Fibroblast of skin of left quadriceps (primary cell): Measurements from ENCODE around the gene UACA.
"Not testable (repeated sequence)": the region's sequence is repeated elsewhere in the genome, so short reads cannot be mapped to it uniquely, and the experiment has no call there.

Source experiments
- DNase-seq, 2 experiments: peaks; one replicate each; pipeline ENCODE4 v3.0.0-alpha.2; 2013; ENCODE audit warnings: low read depth in 2 of 2

UACA gene, protein sequence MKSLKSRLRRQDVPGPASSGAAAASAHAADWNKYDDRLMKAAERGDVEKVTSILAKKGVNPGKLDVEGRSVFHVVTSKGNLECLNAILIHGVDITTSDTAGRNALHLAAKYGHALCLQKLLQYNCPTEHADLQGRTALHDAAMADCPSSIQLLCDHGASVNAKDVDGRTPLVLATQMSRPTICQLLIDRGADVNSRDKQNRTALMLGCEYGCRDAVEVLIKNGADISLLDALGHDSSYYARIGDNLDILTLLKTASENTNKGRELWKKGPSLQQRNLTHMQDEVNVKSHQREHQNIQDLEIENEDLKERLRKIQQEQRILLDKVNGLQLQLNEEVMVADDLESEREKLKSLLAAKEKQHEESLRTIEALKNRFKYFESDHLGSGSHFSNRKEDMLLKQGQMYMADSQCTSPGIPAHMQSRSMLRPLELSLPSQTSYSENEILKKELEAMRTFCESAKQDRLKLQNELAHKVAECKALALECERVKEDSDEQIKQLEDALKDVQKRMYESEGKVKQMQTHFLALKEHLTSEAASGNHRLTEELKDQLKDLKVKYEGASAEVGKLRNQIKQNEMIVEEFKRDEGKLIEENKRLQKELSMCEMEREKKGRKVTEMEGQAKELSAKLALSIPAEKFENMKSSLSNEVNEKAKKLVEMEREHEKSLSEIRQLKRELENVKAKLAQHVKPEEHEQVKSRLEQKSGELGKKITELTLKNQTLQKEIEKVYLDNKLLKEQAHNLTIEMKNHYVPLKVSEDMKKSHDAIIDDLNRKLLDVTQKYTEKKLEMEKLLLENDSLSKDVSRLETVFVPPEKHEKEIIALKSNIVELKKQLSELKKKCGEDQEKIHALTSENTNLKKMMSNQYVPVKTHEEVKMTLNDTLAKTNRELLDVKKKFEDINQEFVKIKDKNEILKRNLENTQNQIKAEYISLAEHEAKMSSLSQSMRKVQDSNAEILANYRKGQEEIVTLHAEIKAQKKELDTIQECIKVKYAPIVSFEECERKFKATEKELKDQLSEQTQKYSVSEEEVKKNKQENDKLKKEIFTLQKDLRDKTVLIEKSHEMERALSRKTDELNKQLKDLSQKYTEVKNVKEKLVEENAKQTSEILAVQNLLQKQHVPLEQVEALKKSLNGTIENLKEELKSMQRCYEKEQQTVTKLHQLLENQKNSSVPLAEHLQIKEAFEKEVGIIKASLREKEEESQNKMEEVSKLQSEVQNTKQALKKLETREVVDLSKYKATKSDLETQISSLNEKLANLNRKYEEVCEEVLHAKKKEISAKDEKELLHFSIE (N-terminal part only)

DNA sequence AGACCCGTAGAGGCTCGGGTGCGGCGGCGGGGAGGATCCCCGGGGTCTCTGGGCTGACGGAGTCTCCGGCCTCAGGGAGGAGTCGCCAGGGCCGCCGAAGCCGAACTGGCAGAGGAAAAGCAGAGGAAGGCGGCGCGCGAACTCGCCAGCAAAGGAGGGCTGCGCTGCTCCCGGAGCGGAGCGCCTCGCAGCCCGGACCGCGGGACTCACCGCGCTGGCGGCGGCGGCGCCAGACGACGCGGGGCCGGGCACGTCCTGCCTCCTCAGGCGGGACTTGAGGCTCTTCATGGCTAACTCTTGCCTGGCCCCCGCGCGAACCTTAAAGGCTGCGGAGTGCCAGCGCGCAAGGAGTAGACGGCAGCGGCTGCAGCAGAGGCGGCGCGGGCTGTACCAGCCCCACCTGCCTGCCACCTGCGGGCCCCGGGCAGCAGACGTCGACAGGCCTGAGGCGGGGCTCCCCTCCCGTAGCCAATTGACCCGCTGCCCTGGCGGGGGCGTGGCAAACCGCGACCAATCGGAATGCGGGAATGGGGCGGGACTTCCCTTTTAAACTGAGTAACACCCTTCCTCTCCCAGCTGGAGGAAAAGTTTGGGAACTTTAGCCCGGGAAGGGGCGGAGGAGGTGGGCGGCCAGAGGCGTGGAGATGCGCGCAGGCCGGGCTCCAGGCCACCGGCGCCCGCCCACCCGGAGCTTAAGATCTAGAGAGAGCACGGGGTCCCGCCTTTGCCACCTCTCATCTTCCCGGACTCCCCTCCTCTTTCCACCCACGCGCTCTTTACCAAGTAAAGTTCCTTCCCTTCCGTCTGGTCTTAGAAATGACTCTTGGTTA is at the start of gene UACA:
Gene UACA, minus strand, starts transcription at position 439 of the 830 bp plus-strand sequence. Its CDS starts 151 bp downstream, at position 288.
- peak; percentile 93 for DNase-seq

DNA sequence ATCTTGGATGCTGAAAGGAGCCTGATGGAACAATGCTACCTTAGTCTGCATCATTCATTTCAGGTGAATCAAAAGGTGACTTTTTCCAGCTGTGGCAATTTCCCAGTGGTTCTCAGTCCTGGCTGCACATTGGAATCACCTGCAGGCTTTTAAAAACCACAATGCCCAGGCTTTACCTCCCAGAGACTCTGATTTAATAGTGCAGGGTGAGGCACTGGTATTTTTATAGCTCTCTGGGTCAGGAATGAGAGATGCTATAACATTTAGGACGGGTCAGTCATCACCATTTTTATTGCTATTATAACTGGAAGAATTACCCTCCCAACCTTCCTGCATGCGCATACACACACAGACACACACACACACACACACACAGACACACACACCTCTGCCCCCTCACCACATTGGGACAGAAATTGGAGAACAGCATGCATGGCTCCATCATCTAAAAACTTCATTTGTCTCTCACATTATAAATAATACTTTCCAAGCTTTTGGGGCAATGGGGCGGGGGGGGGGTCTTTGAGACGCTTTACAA is 49.5 kb upstream of the UACA start:
- DNase-seq: no peak

DNA sequence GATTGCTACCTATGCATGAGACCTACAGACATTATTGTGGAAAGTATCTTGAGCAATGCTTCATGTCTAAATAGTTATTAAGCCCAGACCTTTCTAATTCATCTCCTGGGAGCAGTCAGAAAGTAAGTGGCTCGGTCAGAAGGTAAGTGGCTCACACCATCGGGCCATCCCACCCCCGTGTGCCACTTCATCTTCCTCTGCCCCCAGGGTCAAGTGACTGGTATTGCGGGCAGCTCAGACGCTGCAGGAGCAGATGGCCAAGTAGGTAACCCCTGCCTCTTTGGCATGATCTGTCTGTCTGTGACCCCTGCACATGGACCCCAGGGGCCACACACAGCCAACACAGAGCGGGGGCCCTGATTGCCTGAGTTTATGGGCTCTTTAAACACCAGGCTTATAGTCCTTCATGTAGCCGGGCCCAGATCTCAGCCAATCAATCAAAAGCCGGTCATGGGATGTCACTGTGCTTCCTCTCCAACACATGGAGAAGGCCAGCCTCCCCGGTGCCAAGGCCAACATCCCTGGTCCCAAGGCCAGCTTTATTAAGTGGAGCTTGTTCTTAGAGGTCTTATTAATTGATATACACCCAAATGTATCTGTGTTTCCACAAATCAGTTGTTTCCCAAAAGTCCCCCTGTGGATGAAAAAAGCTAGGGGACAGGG is 47.7 kb upstream of the UACA start:
- no peak for DNase-seq

DNA sequence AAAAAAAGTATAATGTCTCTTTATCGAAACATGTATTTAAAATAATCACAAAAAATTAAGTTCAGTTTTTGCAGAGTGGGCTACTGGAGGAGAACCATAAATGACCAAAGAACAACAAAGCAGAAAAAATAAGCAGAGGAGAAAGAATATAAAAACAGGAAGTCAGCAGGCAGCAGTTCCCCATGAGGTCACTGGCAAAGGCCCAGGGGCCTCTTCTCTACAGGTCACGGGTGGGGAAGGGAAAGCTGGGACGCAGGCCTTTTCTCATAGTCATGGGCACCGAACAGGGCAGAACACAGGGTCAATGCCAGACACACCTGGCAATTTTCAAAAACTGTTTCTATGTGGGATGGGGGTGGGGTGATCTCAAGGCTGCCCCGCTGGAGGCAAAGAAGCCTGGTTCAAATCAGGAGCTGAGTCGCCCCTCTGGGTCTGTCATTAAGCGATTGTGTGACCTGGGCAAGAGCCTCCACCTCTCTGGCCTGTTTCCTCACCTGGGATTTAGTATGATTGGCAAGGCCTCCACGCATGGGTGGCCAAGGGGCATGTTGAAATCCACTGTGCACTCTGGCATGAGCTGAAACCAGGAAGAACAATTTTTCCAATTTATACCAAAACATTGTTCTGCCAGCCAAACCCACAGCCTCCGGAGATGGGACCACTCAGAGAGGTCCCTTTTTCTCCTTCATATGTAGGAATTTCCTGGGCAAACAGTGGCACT is 43.8 kb upstream of the UACA start:
- DNase-seq: no peak

DNA sequence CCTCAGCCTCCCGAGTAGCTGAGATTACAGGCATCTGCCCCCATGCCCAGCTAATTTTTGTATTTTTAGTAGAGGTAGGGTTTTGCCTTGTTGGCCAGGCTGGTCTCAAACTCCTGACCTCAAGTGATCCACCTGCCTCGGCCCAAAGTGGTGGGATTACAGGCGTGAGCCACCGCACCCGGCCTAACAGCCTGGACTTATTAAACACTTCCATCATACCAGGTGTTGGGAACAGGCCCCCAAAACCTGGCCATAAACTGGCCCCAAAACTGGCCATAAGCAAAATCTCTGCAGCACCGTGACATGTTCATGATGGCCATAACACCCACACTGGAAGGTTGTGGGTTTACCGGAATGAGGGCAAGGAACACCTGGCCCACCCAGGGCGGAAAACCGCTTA is 41.0 kb upstream of the UACA start:
- DNase-seq: not testable (repeated sequence)

DNA sequence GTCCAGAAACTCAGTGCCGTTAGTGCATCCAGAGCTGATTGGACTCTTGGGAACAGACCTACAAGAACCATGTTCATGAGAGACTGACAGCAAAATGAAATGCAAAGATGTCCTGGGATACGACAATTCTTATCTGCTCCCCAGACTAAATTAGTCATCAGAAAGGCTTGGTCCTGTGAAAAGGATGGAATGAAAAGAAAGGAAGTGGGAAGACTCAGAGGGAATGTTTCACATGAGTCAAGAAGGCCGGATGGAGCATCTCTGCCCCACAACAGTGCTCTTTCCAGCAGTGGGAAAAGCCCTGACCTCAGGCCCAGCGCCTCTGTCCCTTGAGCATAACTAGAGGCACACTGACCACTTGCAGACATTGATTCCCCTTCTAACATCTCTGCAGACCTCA is 39.3 kb upstream of the UACA start:
- DNase-seq: peak in 1 of 2 experiments; percentile 35

DNA sequence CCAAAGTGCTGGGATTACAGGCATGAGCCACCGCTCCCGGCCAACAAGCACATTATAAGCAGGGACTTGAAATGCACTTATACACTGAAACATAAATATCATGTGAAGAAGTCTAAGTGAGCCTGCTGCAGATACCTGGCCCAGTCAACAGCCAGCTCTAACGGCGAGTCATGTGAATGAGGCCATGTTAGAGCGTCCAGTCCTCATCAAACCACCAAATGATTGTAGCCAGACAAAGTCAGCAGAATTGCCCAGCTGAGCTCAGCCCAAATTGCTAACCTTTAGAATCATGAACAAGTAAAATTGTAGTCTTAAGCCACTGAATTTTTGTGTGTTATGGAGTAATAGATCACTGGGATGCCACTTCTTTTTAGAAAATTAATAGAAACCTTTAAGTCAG is 37.8 kb upstream of the UACA start:
- no peak for DNase-seq

DNA sequence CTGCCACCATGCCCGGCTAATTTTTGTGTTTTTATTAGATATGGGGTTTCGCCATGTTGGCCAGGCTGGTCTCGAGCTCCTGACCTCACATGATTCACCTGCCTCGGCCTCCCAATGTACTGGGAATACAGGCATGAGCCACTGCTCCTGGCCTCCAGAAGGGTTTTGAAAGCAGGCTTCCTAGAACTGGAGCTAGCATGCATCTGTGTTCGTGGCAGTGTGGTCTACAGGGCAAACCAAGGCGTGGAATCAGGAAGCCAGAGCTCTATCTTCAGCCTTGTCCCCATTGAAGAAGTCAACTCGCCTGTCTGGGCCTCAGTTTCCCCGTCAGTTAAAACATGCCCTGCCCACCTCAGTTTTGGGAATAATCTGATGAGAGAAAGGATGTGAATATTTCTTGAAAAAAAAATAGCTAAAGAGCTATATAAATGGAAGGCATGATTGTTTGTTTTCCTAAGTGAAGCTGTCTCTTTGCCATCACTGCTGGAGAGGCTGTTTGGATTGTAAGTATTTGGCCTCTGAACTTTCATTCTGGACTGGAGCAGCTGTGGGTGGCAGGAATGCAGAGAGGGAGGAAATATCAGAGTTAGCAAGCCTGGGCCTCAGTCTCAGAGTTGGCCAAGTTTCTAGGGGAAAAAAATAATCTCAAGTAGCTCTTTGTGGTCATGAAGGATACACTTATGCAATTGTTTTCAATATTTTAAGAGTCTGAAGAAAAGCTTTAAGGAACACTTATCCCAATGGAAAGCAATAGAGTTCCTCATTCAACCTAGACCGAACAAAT is 36.5 kb upstream of the UACA start:
- DNase-seq: peak; percentile 88 to 90

DNA sequence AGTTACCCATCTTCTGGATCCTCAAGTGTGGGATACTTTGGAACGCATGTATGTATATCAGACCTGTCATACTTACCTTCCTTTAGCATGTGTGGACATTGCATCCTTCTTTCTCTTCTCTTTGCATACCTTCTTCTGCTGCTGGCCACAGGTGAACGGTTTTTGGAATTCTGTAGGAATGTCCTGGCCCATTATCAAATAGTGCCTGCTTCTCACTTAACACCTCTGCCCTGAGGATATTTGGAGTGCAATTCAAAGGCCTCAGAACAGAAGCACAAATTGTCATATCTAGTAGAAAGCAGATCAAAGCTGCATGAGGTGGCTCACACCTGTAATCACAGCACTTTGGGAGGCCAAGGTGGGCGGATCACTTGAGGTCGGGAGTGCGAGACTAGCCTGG is 34.1 kb upstream of the UACA start:
- DNase-seq: no peak

DNA sequence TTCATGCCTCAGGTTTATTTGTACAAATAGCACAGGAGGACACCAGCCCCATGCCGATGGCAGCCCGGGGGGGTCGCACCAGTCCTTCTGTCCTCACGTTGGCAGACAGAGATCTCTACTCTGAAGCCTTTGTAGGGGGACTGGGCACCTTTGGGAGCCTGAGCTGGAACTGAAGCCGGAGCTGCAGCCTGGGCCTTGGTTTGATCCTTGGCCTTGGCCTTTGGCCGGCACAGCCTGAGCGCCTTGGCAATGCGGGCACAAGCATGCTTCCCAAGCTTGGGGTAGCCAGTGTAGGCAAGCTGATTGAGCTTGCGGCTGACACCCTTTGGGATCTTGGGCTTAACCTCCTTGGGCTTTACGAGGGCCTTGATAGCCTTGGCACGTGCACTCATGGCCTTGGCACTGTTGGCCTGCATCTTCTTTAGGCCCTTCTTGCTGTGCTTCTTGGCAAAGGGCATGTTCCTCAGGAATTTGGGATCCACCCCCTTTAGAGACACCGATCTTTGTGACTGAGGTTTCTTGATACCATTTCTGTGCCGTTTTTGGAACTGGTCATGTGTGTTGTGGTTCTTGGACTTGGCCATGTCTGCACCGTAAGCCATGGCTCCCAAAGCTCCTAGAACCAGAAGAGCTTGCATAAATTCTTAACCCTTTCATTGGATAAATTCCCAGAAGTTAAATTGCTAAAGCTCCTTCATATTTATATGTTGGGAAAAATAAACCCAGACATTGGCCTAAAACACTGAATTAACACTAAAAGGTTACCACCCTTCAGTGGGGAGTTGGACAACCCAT is 33.4 kb upstream of the UACA start:
- no peak for DNase-seq

DNA sequence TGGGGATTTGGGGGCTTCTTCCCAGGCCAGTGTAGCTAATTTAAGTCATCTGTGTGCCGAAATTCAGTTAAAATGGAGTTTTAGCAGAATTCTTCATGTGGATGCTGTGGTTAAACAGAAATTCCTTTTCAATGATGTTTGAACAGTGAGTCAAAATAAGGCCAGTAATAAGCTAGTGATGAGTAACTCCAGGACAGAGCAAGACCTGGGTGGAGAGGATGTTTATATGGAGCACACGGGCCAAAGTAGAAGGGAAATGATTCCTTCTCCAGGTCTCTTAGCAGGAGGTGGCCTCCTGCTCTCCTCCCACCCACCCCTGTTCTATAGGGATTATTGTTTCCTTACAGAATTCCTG is 31.9 kb upstream of the UACA start:
- DNase-seq: peak; percentile 90 to 91

DNA sequence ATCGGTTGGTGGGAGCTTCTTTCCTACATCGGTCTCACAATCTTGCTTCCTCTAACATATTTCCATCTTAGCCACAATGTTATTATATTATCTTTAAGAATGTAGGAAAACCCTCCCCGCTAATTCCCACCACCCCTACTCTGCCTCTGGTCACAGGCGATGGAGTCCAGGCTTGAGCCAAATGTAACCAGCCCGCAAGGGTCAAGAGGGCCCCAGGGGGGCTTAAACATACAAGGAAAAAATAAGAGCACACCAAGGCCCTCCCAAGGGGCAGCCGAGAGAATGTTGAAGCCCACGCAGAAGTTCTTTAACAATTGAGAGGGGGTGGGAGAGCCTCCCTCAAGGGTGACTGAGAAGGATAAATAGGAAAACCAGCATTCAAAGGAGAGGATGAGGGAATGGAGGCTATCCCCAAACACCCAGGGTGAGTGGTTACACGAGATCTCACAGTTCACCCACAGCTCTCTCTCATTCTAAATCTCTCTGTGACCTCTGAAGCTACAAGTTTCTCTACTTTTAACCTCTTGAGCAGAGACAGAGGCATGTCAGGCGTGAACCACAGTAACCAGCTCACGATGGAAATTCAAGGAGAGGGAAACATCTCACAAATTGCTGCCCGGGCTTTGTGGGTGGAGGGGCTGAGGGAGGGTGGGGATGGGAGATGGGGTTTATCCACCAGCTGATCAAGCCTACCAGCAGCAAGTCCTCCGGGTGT is 31.4 kb upstream of the UACA start:
- no peak for DNase-seq

DNA sequence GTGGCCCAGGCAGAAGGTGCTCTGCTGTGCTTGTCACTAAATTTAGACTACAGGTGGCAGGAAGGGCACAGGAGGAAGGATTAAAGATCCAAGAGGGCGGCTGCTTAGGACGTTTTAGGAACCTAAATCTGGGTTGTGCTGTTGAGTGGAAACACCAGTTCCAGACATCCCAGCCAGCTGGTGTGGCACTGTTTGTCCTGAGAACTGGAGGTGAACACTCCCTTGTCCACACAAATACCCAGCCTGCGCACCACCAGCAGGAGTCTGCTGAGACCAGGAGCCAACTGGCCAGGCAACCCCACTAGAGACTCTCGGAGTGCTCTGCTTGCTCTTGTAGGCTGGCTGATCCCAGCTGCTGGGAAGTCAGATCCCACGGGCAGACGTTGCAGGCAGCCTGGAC is 30.3 kb upstream of the UACA start:
- DNase-seq: no peak

DNA sequence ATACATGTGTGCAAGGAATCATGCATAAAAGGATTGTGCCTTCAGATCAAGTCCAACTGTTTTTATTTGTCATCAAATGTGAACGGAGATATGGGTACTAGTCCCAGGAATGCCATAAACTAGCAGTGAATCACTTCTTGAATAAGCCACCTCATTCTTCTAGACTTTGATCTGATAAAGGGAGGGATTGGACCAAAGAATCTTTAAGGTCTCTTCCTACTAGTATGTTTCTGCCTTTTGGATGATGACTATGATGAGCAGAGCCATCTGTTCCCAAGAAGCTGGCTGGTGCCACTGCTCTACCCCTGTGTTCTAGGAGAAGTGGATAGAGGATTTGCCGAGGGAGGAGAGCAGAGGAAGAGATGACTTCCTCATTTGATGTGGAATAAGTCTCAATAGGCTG is 28.8 kb upstream of the UACA start:
- peak in 1 of 2 experiments; percentile 38 for DNase-seq

DNA sequence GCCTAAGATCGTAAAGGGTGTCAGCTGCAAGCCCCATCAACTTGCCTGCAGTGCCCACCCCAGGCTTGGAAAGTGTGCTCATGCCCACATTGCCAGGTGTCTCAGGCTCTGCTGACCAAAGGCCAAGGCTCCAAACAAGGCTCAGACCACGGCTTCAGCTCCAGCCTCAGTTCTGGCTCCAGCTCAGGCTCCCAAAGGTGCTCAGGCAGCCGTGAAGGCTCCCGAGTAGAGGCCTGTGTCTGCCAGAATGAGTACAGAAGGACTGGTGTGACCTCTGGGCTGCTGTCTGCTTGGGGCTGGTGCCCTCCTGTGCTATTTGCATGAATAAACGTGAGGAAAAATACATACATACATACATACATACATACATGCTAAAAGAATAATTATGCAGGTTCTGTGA is 27.9 kb upstream of the UACA start:
- no peak for DNase-seq

DNA sequence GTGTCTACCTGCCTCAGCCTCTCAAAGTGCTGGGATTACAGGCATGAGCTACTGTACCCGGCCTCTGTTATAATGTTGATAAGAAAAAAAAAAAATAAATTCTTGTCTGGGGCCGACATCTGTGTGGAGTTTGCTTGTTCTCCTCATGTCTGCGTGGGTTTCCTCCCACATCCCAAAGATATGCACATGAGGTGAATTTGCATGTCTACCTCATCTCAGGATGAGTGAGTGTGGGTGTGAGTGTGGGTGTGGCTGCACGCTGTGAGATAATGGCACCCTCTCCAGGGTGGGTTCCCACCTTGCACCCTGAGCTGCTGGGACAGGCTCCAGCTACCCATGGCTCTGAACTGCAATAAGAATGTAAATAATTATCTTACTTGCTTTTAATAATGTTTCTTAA is 25.9 kb upstream of the UACA start:
- no peak for DNase-seq
